Keratinocyte (primary cell): ENCODE data around the gene NUP210L. TPM values are rescaled to one million over a fixed set of nuclear protein-coding genes. Genes with fewer than 3 reads are reported as not detected.
"Not testable (repeated sequence)": the region's sequence is repeated elsewhere in the genome, so short reads cannot be mapped to it uniquely, and the experiment has no call there.

Experiments
- DNase-seq: peaks from one replicate; pipeline ENCODE4 v3.0.0-alpha.2; 2011; ENCODE audit warnings: low read depth, missing footprints, low spot score
- FAIRE-seq: peaks from 2 replicates; lab custom pipeline; 2011; peaks lifted over from hg19 to GRCh38; lab: Jason Lieb, UNC
- H2AFZ ChIP-seq: 2 replicates; pipeline ENCODE4 v1.6.0; 2012; ENCODE audit warnings: low read length, control low read depth, inconsistent platforms; ENCODE audit not compliant: control insufficient read depth
- H3K27ac ChIP-seq: 2 replicates; pipeline ENCODE4 v1.5.1; 2011; ENCODE audit warnings: low read length; ENCODE audit not compliant: control insufficient read depth, insufficient read depth
- H3K27me3 ChIP-seq: 3 replicates; pipeline ENCODE4 v1.6.0; 2011; ENCODE audit warnings: low read length; ENCODE audit not compliant: control insufficient read depth, insufficient read depth; ENCODE audit errors: extremely low read depth
- H3K36me3 ChIP-seq, 2 experiments: 2 replicates in 1 of 2; 3 replicates in 1 of 2; pipeline ENCODE4 v1.5.1; 2011; ENCODE audit warnings: low read length in 2 of 2, mild to moderate bottlenecking in 1 of 2; ENCODE audit not compliant: control insufficient read depth in 2 of 2, insufficient read depth in 2 of 2; ENCODE audit errors: extremely low read depth in 1 of 2
- H3K4me1 ChIP-seq: 3 replicates; pipeline ENCODE4 v1.5.1; 2011; ENCODE audit warnings: low read length; ENCODE audit not compliant: control insufficient read depth, insufficient read depth; ENCODE audit errors: extremely low read depth
- H3K4me2 ChIP-seq: 3 replicates; pipeline ENCODE4 v1.6.0; 2011; ENCODE audit warnings: low read depth, low read length; ENCODE audit not compliant: control insufficient read depth, insufficient read depth; ENCODE audit errors: extremely low read depth
- H3K4me3 ChIP-seq, 3 experiments: fragments of 200-600 bp in 1 of 3; sonication (generic) in 1 of 3; 2 replicates in 2 of 3; 3 replicates in 1 of 3; pipeline ENCODE4 v1.5.1; 2011 to 2016; ENCODE audit warnings: low read length in 3 of 3, mild to moderate bottlenecking in 3 of 3, control low read depth in 2 of 3, inconsistent platforms in 1 of 3, low read depth in 1 of 3, mixed read lengths in 1 of 3, mixed run types in 1 of 3, moderate library complexity in 1 of 3; ENCODE audit not compliant: control insufficient read depth in 2 of 3, insufficient read depth in 2 of 3; ENCODE audit errors: extremely low read depth in 1 of 3
- H3K79me2 ChIP-seq: 2 replicates; pipeline ENCODE4 v1.6.0; 2012; ENCODE audit warnings: low read length; ENCODE audit not compliant: control insufficient read depth, insufficient read depth
- H3K9ac ChIP-seq: 3 replicates; pipeline ENCODE4 v1.6.0; 2011; ENCODE audit warnings: low read length; ENCODE audit not compliant: control insufficient read depth, insufficient read depth; ENCODE audit errors: extremely low read depth
- H3K9me1 ChIP-seq: 3 replicates; pipeline ENCODE4 v1.6.0; 2011; ENCODE audit warnings: low read length; ENCODE audit not compliant: control insufficient read depth, insufficient read depth; ENCODE audit errors: extremely low read depth
- H3K9me3 ChIP-seq: 2 replicates; pipeline ENCODE4 v1.5.1; 2012; ENCODE audit warnings: low read depth, low read length; ENCODE audit not compliant: control insufficient read depth
- H4K20me1 ChIP-seq: 3 replicates; pipeline ENCODE4 v1.6.0; 2011; ENCODE audit warnings: low read length; ENCODE audit not compliant: control insufficient read depth, insufficient read depth; ENCODE audit errors: extremely low read depth
- EZH2 ChIP-seq: IDR thresholded peaks from one replicate; pipeline ENCODE4 v1.6.1; 2012; ENCODE audit warnings: inconsistent platforms, mild to moderate bottlenecking, low read length, moderate library complexity
- dilution Hi-C: fragments of 300-500 bp; cut with MboI; formaldehyde crosslinking; loops from one replicate; pipeline ENCODE4 v1.7.0; 2020; ENCODE audit warnings: low sequenced_read_pairs; ENCODE audit not compliant: extremely low pct_ligation_motif_present
- polyA plus RNA-seq, 5 experiments: library from polyadenylated mRNA; depleted of rRNA in 3 of 5; stranded (reverse) in 3 of 5; stranded (forward) in 1 of 5; unstranded in 1 of 5; fragments of >200 nt; gene quantifications; 1 replicate in 1 of 5; 2 replicates in 3 of 5; 3 replicates in 1 of 5; pipeline versions ENCODE4 v1.2.1 to v1.2.3, GENCODE V29; 2011 to 2012; ENCODE audit warnings: missing spikeins in 2 of 5, low read depth in 1 of 5, low replicate concordance in 1 of 5
- TF ChIP-seq, protein P1 (sequence below), 3 experiments: IDR thresholded peaks in 1 of 3; conservative IDR thresholded peaks in 1 of 3; optimal IDR thresholded peaks in 1 of 3; 2 replicates in 2 of 3; 3 replicates in 1 of 3; pipeline versions ENCODE3 to v1.5.1; 2011; ENCODE audit warnings: low read length in 3 of 3, mild to moderate bottlenecking in 3 of 3, moderate library complexity in 2 of 3, control low read depth in 1 of 3, inconsistent platforms in 1 of 3; ENCODE audit not compliant: insufficient read depth in 2 of 3; ENCODE audit errors: extremely low read depth in 1 of 3

Gene NUP210L
- polyA plus RNA-seq, 1 donor (not counting 4 experiments of a cell fraction or from before 2014, with no cell fraction given) = 0.01 TPM

DNA sequence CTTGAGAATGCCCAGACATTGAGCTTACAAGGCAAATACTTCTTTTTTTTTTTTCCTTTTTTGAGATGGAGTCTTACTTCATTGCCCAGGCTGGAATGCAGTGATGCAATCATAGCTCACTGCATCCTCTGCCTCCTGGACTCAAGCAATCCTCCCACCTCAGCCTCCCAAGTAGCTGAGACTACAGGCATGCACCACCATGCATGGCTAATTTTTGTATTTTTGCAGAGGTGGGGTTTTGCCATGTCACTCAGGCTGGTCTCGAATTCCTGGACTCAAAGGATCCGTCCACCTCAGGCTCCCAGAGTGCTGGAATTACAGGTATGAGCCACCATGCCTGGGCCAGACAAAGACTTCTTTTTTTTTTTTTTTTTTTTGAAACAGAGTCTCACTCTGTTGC lies 79.1 kb downstream of the NUP210L start:
- no peaks in the 10 kb centered on the region for H4K20me1 ChIP-seq
- H3K4me2 ChIP-seq = no peak overlapping the region
- DNase-seq (no peak), FAIRE-seq (no peak)
- no peak overlapping the region for H3K9ac ChIP-seq
- no peaks in the 10 kb centered on the region for H3K79me2 ChIP-seq
- no peaks in the 10 kb centered on the region for H3K4me1 ChIP-seq
- H3K9me3 ChIP-seq = no peaks in the 10 kb centered on the region
- H3K27me3 ChIP-seq = no peaks in the 10 kb centered on the region
- no peak overlapping the region for H2AFZ ChIP-seq
- no peaks in the 10 kb centered on the region for H3K9me1 ChIP-seq
- no peak overlapping the region for H3K27ac ChIP-seq
- H3K36me3 ChIP-seq = no peaks in the 10 kb centered on the region
- TF ChIP-seq, protein P1, sequence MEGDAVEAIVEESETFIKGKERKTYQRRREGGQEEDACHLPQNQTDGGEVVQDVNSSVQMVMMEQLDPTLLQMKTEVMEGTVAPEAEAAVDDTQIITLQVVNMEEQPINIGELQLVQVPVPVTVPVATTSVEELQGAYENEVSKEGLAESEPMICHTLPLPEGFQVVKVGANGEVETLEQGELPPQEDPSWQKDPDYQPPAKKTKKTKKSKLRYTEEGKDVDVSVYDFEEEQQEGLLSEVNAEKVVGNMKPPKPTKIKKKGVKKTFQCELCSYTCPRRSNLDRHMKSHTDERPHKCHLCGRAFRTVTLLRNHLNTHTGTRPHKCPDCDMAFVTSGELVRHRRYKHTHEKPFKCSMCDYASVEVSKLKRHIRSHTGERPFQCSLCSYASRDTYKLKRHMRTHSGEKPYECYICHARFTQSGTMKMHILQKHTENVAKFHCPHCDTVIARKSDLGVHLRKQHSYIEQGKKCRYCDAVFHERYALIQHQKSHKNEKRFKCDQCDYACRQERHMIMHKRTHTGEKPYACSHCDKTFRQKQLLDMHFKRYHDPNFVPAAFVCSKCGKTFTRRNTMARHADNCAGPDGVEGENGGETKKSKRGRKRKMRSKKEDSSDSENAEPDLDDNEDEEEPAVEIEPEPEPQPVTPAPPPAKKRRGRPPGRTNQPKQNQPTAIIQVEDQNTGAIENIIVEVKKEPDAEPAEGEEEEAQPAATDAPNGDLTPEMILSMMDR (optimal IDR thresholded peaks at IDR 0.05 in 1 of 3, IDR thresholded peaks at IDR 0.05 in 1 of 3, conservative IDR thresholded peaks at IDR 0.05 in 1 of 3; ENCODE audit: extremely low read depth in 1 of 3, insufficient read depth in 2 of 3, low read length in 3 of 3) = no peak
- no peak for TF ChIP-seq EZH2
- H3K4me3 ChIP-seq = no peak overlapping the region
- dilution Hi-C loops = no loop called here

DNA sequence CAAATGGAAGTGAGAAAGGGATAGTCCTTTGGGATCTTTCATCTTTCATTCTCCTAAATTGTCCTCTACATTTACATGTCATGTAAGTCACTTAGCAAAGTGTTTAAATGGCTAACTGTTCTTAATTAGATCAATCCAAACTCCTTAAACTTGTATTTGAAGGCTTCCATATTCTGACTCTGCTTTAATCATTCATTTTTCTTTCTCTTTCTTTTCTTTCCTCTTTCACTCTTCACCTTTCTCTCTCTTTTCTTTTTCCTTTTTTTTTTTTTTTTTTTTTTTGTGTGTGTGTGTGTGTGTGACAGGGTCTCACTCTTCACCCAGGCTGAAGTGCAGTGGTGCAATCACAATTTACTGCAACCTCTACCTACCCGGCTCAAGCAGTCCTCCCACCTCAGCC lies 92.6 kb downstream of the NUP210L start:
- no peak for DNase-seq
- dilution Hi-C loops = no loop called here

DNA sequence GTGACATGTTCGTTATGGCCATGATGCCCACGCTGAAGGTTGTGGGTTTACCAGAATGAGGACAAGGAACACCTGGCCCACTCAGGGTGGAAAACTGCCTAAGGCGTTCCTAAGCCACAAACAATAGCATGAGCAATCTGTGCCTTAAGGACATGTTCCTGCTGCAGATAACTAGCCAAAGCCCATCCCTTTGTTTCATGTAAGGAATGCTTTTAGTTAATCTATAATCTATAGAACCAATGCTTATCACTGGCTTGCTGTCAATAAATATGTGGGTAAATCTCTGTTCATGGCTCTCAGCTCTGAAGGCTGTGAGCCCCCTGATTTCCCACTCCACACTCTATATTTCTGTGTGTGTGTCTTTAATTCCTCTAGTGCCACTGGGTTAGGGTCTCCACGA lies 107.4 kb downstream of the NUP210L start:
- H3K9me1 ChIP-seq, DNase-seq, H3K4me2 ChIP-seq, H3K4me3 ChIP-seq, H3K36me3 ChIP-seq, FAIRE-seq, dilution Hi-C loops, H3K9ac ChIP-seq, H2AFZ ChIP-seq, H3K79me2 ChIP-seq, H3K27ac ChIP-seq, H3K9me3 ChIP-seq, H4K20me1 ChIP-seq, H3K4me1 ChIP-seq: not testable (repeated sequence)
- peaks cover 12% of the 10 kb centered on the region for H3K27me3 ChIP-seq

More for the DNA sequence above, 92.6 kb downstream of the NUP210L start:
- Histone ChIP-seq H4K20me1 (no peaks in the 10 kb centered on the region), H3K9me1 (no peaks in the 10 kb centered on the region), H3K9me3 (no peaks in the 10 kb centered on the region), H3K27me3 (no peaks in the 10 kb centered on the region), H2AFZ (no peak overlapping the region), H3K27ac (no peak overlapping the region), H3K9ac (no peak overlapping the region), H3K36me3 (no peaks in the 10 kb centered on the region), H3K79me2 (no peaks in the 10 kb centered on the region), H3K4me3 (no peak overlapping the region), H3K4me1 (no peaks in the 10 kb centered on the region), H3K4me2 (no peak overlapping the region)
- FAIRE-seq = no peak
- no peak for TF ChIP-seq EZH2
- TF ChIP-seq, protein P1 (optimal IDR thresholded peaks at IDR 0.05 in 1 of 3, IDR thresholded peaks at IDR 0.05 in 1 of 3, conservative IDR thresholded peaks at IDR 0.05 in 1 of 3; ENCODE audit: extremely low read depth in 1 of 3, insufficient read depth in 2 of 3, low read length in 3 of 3) = no peak

DNA sequence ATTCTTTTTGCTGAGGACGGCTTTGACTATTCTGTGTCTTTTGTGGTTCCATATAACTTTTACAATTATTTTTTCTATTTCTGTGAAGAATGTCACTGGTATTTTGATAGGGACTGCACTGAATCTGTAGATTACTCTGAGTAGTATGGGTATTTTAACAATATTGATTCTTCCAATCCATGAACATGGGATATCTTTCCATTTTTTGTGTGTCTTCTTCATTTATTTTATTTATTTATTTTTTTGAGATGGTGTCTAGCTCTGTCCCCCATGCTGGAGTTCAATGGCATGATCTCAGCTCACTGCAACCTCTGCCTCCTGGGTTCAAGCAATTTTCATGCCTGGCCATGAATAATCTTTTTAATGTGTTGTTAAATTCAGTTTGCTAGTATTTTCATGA lies 121.2 kb downstream of the NUP210L start:
- H4K20me1 ChIP-seq, H3K9me3 ChIP-seq, H3K4me2 ChIP-seq, H3K9ac ChIP-seq, H2AFZ ChIP-seq, dilution Hi-C loops, FAIRE-seq, DNase-seq, H3K27ac ChIP-seq, H3K36me3 ChIP-seq, H3K4me1 ChIP-seq, H3K9me1 ChIP-seq, H3K27me3 ChIP-seq, H3K4me3 ChIP-seq, H3K79me2 ChIP-seq: not testable (repeated sequence)
